Activated CD8-positive, alpha-beta memory T cell treated with anti-CD3 and anti-CD28 coated beads, Interleukin-2, amount 50 U/mL, for 4 hours (primary cell): ENCODE results near the gene CATSPER1.
A peak's percentile ranks its signal among the peaks of the same experiment; 100 is the strongest.
"Not testable (repeated sequence)": the region's sequence is repeated elsewhere in the genome, so short reads cannot be mapped to it uniquely, and the experiment has no call there.

Experiments used
- DNase-seq: peaks from one replicate; pipeline ENCODE4 v3.0.0-alpha.2; 2020

Gene CATSPER1

GRCh38 chr11:66016793-66017177, 9.5 kb downstream of the CATSPER1 start:
- DNase-seq: no peak

GRCh38 chr11:66015936-66016792, 10.1 kb downstream of the CATSPER1 start:
- DNase-seq: no peak

GRCh38 chr11:66015454-66015881, 10.8 kb downstream of the CATSPER1 start:
- no peak for DNase-seq

GRCh38 chr11:66014804-66015453, 11.3 kb downstream of the CATSPER1 start:
- no peak for DNase-seq

GRCh38 chr11:66013762-66014100, 12.5 kb downstream of the CATSPER1 start:
- no peak for DNase-seq

- no peak for DNase-seq
These were observed 13.1 kb downstream of the CATSPER1 start for GRCh38 chr11:66012946-66013761.

GRCh38 chr11:66012371-66012945, 13.8 kb downstream of the CATSPER1 start:
- DNase-seq: no peak

GRCh38 chr11:66011785-66012303, 14.4 kb downstream of the CATSPER1 start, which contains the start of gene CST6:
Gene CST6 (plus strand): TSS chr11:66012008. CDS start chr11:66012045, 37 bp downstream.
- no peak for DNase-seq

- DNase-seq: no peak
These were observed 15.0 kb downstream of the CATSPER1 start for GRCh38 chr11:66011239-66011784.

- not testable (repeated sequence) for DNase-seq
These were observed 16.2 kb downstream of the CATSPER1 start for GRCh38 chr11:66010036-66010435.

- DNase-seq: no peak
These were observed 17.7 kb downstream of the CATSPER1 start for GRCh38 chr11:66008468-66009101.

- no peak for DNase-seq
These were observed 18.2 kb downstream of the CATSPER1 start for GRCh38 chr11:66008095-66008467.

- no peak for DNase-seq
These were observed 19.1 kb downstream of the CATSPER1 start for GRCh38 chr11:66007201-66007634.

GRCh38 chr11:66006891-66007176, 19.4 kb downstream of the CATSPER1 start:
- DNase-seq: no peak

GRCh38 chr11:66006134-66006890, 20.0 kb downstream of the CATSPER1 start:
- no peak for DNase-seq

- no peak for DNase-seq
These were observed 22.1 kb downstream of the CATSPER1 start for GRCh38 chr11:66004186-66004585.

- no peak for DNase-seq
These were observed 23.0 kb downstream of the CATSPER1 start for GRCh38 chr11:66003291-66003690.

- peak; percentile 76 for DNase-seq
These were observed 23.5 kb downstream of the CATSPER1 start for GRCh38 chr11:66002648-66003225.

- DNase-seq: peak; percentile 86
These were observed 24.2 kb downstream of the CATSPER1 start, which contains the start of the genes BANF1 and EIF1AD for GRCh38 chr11:66001942-66002647. Gene BANF1 (plus strand): TSS chr11:66002503. CDS start chr11:66003251, 748 bp downstream. Gene EIF1AD (minus strand): TSS chr11:66002157. CDS start chr11:66000389, 1,768 bp downstream.

GRCh38 chr11:65997286-65997685, 29.0 kb downstream of the CATSPER1 start:
- DNase-seq: no peak
